Fibroblast of peridontal ligament (primary cell): ENCODE data around the gene MPHOSPH10.
"Not testable (repeated sequence)": the region's sequence is repeated elsewhere in the genome, so short reads cannot be mapped to it uniquely, and the experiment has no call there.

Source experiments
- DNase-seq: peaks from one replicate; pipeline ENCODE4 v3.0.0-alpha.2; 2010; ENCODE audit errors: extremely low read depth

Gene MPHOSPH10

DNA sequence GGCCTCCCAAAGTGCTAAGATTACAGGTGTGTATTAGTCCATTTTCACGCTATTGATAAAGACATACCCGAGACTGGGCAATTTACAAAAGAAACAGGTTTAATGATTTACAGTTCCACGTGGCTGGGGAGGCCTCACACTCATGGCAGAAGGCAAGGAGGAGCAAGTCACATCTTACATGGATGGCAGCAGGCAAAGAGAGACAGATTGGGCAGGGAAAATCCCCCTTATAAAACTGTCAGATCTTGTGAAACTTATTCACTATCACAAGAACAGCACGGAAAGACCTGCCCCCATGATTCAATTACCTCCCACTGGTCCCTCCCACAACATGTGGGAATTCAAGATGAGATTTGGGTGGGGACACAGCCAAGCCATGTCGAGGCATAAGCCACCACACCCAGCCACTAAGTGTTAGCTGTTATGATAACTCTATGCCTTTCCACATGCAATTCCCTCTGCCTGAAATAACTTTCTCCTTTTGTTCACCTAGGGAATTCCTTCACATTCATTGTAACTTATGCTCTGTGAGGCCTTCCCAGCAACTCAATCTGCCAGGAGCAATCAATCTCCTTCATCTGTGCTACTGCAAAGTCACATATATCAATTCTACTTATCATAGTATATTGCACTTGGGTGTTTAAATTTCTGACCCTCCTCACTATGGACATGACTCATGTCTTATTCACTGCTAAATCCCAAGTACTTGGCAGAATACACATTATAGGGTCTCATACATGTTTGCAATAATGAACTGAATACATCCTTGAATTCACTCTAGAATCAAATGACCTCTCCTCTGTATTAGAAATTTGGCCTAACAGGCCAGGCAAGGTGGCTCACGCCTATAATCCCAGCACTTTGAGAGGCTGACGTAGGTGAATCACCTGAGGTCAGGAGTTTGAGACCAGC, 7.8 kb upstream of the MPHOSPH10 start:
- no peak for DNase-seq

DNA sequence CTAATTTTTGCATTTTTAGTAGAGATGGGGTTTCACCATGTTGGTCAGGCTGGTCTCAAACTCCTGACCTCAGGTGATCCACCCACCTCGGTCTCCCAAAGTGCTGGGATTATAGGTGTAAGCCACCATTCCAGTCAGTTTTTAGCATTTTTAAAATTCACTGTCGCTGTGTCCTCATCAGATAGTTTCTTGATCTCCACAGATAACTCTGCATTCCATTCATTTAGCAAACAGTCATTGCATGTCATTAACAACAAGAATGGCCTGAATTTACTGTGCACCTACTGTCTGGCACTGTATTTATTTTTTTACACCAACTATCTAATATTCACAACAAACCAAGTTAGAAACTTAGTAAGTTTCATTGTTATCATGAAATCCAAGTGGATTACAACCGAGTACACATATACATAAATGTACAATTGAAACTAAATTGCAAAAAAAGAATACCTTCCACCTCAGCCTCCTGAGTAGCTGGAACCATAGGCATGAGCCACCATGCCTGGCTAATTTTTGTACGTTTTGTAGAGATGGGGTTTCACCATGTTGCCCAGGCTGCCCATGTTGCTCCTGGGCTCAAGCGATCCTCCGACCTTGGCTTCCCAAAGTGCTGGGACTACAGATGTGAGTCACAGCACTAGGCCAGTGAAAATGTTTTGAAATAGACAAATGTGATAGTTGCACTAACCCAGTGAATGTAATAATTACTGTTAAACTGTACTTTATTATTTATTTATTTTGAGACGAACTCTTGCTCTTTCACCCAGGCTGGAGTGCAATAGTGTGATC, 4.7 kb upstream of the MPHOSPH10 start:
- no peak for DNase-seq

DNA sequence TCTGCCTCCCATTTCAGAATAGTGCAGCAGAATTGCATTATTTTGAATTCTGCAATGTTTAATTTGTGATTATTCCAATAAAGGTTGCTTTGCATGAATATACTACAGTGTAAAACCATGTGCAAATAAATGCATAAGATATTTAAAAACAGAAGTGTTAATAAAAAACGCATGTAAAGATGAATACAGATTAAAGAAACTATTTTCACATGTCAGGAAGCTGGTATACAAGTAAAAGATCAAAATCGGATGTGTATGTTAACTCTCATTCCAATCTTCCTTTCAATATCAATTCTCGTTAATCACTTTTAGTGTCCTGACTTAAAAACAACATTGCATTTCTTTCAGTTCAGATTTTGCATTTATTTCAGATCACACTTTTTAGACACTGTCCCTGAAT, 3.5 kb upstream of the MPHOSPH10 start:
- DNase-seq: no peak

DNA sequence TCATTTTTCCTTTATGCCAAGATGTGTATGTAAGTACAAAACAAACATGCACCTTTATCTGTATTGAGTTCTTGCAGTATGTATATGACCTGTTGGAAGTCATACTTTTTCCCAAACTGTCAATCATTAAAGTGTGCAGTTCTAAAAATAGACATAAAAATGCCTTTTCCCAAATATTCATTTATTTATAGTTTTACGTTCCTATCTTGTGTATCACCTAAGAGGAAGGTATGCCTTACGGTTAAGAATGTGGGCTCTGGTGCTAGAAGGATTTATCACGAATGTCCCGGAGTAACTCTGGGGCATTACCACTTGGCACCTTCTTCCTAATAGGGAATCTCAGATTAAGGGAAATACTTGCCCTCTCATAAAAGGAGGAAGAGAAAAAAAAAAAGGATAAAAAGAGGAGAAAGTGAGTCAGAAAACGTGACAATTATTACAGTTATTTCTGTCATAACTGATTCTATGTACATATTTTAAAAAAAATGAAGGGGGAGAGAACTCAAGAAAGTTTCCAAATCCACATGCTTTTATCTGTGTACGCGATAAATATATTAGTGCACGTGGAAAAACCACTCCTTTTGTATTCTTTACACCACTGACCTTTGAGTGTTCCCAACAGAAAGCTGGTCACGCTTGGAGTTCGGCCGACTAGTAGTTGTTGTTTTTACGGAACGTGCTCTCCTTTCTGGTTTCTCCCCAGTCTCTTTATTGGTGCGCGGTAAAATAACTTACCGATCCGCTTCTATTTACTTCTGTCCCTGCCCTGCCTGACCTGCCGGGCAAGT, 1.1 kb upstream of the MPHOSPH10 start:
- DNase-seq: peak; percentile 14

DNA sequence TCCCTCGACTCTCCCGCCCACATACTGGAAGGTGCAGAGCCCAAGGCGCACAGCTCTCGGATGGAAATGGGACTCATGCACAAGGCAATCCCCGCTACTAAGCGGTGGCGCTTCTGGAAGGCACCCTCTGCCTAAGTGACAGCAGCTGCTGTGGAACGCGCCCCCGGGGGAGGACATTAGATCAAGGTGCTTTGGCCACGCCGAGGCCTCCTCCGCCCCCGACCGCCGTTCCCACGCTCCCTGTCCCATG, 607 bp upstream of the MPHOSPH10 start:
- no peak for DNase-seq

DNA sequence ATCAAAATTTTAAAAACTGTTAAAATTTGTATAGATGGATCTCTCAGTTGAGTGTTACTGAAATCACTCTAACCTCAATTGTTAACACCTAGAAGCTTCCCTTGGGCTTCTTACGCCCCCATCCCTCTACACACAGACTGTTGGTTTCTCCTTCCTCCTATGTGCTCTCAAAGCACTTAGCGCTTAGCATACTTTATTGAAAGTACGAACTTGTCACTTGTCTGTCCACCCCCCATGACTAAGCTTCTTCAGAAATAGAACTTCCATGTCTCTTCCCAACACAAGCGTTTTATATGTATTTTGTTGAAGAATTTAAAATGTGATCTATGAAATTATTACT, 441 bp downstream of the MPHOSPH10 start:
- DNase-seq: peak; percentile 7

DNA sequence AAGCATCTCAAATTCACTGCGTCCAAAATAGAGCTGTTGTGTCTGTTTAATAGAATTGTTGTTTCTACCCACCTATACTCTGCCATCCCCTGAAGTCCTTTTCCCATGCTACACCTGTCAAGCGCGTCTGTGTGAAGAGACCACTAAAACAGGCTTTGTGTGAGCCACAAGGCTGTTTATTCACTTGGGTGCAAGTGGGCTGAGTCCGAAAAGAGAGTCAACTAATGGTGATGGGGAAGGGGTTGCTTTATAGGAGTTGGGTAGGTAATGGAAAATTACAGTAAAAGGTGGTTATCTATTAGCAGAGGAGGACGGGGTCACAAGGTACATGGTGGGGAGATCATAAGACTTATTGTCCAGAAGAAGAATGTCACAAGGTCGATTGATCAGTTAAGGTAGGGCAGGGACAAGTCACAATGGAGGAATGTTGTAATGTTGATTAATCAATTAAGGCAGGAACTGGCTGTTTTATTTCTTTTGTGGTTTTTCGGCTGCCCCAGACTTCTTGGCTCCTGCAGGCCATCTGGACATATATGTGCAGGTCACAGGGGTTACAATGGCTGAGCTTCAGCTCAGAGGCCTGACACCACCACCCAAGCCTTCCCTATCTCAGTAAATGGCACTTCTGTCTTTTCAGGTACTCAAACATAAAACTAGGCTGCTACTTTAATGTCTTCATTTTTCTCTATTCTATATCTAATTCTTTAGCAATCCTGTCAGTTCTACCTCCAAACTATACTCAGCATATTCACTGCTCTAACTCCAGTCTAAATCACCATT, 1.1 kb downstream of the MPHOSPH10 start:
- DNase-seq: not testable (repeated sequence)

DNA sequence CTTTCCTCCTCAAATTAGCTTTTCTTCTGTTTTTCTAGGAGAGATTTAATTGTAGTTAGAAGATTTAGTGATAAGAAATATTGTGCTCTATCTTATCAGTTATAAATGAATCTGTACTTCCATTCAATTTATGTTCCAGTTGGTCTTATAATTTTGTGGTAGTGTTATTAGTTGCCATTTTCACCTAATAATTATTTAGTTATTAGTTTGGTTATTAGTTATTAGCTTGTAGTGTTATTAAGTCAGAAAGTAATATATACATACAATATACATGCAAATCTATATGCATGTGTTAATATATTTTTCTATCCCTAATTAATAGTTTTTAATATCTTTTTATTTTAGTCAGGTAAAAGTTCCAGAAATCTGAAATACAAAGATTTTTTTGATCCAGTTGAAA, 3.2 kb downstream of the MPHOSPH10 start:
- DNase-seq: no peak

DNA sequence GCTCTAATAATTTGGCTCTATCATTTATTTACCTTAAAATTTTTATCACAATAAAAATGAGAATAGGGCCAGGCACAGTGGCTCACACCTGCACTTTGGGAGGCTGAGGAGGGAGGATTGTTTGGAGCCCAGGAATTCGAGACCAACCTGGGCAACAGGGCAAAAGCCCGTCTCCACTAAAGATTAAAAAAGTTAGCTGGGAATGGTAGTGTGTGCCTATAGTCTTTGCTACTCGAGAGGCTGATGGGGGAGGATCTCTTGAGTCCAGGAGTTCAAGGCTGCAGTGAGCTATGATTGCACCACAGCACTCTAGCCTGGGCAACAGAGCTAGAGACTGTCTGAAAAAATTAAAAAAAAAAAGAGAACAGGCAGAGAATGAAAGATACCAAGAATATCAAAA, 5.7 kb downstream of the MPHOSPH10 start:
- DNase-seq: no peak

DNA sequence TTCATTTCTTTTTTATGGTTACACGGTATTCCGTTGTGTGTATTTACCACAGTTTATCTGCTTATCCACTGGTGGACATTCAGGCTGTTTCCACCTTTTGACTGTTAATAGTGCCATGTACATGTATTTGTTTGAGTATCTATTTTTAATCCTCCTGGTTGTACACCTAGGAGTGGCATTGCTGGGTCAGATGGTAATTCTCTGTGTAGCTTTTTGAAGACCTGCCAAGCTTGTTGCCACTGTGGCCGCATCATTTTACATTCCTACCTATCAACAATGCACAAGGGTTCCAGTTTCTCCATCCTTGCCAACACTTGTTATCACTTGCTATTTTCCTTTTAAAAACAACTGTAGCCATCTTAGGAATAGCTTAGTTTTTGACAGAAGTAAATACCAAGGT, 13.3 kb downstream of the MPHOSPH10 start:
- no peak for DNase-seq

DNA sequence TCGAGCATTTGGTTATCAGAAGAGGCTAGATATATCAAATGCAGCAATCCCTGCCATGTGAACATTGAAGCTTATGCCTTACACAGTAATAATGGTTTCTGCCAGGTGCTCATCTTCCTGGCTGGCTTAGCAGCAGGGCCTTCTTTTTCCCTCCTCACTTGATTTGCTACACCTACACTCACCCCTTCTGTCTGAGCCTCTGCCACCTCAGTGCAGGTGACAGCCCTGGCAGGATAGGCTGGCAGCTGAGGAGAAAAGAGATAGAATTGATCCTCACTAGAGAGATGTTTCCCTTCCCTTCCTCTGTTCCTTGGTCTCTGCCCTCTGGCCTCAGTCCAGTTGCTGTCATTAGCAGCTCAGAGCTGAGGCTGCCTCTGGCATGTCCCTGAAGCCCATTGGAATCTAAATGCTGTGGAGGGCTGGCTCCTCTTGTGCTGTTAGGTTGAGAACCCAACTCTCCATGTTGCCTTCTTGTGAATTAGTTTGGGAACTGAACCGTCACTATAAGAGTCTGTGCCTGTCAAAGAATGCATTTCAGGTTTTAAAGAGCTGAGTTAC, 18.2 kb downstream of the MPHOSPH10 start:
- no peak for DNase-seq

DNA sequence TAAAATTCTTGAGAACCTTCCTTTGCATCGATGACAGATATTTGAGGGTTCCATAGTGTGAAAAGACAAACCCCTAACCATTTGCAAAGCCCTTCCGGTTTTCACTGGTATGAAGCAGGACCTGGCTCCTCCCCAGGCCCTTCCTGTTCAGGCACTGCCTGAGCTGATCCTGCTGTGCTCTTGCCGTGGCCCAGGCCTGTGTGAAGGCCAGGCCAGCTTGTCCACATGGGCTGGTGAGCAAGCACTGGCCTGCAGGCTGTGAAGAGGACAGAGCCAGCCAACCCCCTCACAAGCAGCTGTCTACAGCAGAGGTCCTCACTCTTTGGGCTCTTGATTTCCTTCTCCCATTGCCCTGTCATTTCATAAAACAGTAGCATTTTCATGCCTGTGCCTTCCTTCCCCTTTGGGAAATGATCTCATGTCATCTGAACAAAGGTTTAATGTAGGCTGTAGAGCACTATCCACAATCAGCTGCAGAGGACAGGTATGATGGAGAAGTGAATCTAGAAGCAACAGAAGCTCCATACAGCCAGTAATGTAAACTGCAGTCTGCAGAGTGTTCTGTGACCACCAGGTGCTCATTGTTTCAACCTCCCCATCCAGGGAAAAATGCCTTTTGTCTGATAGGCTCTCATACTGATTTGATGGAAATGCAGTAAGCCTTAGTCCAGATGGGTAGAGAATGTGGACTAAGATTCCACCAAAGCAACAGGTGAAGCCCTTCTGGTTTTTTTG, 19.8 kb downstream of the MPHOSPH10 start:
- DNase-seq: no peak

DNA sequence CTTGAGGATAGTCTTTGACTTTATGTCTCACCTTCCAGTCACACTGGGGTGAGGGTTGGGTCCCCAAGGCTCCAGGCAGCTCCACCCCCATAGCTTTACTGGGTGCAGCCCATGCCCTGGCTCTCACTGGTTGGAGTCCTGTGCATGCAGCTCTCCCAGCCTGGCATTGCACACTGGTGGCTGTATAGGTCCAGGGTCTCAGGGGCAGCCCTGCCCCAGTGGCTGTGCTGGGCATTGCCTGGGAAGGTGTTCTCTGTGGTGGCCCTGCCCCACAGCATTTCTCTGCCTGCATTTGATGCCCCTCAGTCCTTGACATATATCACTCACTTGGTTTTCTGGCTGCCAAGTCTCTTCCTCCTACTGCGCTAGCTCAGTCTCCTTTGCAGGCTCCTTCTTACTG, 21.2 kb downstream of the MPHOSPH10 start:
- DNase-seq: no peak

DNA sequence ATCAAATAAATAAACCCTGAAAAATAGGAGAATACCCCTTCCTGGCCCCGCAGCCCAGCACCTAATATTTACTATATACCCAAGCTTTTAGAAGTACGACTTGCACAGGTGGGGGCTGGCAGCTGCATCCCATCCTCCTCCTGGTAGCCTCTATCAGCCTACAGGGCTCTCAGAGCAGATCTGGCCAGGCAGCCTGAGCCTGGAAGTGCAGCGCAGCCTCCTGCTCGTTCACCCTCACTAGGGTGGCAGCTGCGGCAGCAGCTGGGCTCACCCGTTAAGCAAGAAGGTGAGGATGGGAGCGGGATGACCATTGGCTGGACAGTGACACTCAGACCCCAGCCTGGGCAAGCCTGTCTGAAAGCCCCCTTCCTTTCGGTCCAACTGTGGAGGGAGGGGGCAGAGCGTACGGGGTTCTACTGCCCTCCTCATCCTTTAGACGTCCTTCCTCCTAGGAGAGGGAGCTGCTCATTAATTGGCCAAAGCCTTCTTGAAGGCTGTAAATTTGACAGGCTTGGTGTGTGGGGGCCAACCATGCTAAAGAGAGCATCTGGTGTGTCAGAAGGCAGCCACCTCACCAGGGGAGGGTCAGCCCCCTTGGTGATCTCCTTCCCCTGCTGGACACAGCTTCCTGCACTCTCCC, 23.3 kb downstream of the MPHOSPH10 start:
- DNase-seq: no peak

DNA sequence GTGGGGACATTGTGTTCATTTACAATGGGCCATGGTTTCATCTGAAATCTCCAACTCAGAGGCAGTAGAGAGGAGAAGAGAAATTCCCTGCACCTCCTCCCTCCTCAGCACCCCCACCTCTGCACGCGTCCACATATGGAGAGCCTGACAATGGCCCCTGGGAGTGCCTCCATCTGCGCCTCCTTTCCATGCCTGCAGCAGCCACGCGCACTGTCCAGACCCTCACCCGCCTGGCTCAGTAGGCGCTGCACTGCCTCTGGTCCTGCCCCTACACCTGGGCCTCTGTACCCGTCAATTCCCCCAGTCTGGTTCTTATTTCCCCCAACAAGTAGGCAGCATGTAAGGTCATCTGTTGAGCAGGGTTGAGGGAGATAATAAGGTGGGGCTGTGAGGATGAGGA, 23.8 kb downstream of the MPHOSPH10 start:
- no peak for DNase-seq

DNA sequence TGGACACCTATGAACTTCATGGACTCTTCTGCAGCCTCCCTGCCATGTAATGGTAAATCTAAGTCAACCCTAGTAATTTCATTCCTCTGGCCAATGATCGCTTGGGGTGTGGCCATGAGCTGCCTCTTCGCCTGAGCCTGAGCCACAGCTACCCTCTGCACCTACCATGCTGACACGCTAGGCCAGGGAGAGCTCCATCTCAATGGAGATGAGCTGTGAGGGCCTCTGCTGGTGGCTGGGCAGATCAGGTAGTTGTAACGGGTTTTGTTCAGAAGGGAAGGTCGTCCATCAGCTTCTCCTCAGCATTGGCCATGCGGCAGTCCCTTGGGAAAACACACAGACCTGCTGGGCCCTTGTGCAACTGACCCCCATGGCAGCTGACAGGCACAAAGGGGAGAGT, 24.4 kb downstream of the MPHOSPH10 start:
- DNase-seq: no peak

DNA sequence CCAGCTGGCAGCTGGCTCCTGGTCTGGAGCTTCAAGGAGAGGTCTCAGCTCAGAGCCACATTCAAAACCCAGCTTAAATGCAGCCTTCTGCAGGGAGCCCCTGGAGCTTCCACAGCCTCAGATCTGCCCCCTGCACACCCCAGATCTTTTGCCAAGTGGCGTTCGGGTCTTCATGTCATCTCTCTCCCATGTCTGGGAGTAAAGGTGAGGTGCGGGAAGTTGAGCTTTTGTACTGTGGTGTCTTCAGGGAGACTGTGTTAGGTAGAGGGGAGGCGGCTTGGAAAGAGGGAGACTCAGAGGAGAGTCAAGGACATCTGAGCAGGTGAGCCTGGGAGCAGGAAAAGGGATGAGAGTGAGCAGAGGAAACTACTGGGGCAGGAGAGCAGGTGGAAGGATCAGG, 25.4 kb downstream of the MPHOSPH10 start:
- no peak for DNase-seq

DNA sequence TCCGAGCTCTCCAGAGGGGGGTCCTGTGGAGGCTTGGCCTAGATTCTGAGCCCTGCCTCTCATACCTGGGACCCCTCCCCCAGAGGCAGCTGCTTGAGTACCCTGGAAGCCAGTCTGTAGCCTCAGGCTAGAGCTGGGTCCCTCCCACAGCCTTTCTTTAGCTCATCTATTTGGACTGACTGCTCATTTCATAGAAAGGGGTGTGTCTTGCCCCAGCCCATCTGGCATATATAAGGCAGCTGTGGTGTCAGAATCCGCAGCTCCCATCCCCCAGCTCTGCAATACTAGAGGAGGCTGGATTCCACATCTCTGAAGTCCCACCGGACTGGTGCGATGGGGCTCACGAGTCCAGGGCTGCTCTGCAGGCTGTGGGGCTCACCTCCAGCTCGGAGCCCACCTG, 26.1 kb downstream of the MPHOSPH10 start:
- peak; percentile 42 for DNase-seq

DNA sequence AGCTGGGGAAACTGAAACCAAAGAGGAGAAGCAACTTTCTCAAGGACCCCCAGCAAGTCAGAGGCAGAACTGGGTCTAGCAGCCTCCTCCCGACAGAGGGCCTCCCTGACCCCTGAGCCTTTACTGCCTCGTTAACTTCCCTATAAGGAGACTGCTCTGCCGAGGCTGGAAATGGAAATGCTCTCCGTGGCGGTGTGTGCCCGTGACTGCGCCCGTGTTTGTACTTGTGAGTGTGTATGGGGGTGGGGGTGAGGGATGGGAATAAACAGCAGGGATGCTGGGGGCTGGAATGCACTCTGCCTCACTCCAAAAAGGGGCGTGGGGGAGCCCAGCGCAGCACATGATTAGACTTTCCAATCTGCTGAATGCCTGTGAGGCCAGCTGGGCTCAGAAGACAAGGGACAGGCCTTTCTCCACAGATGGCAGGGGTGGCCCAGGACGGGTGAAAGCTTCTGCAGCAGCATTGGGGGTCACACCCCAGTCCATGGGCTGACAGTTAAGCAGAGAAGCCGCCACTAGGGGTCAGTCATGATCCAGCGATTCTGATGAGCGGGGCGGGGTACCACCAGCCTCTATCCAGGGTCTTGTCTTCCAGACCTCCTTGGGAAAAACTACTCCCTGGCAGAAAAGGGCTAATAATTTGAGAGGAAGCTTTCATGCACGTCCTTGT, 26.8 kb downstream of the MPHOSPH10 start:
- DNase-seq: peak; percentile 19

DNA sequence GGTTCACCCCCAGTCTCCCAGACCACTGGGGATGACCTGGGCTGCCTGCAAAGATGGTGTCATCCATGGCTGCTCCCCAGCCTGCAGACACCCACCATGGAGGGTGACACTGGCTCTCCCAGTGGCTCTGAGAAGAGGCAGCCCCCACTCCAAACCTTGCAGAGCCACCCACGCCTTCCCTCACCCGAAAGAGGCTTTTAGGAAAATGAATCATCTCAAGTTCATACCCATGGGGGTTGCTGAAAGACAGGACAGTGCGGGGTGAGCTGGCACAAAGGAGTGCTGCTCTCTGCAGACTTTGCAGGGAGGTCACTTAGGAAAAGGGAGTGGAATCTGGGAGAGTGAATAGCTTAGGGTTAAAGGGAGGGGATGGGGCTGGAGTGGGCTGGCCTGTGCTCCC, 36.4 kb downstream of the MPHOSPH10 start:
- DNase-seq: no peak
